Endodermal cell (in vitro differentiated cells): ENCODE data around the gene TRPV2. TPM values are rescaled to one million over a fixed set of nuclear protein-coding genes. Genes with fewer than 3 reads are reported as not detected.

Experiments used
- DNase-seq: peaks from one replicate; pipeline ENCODE4 v3.0.0-alpha.2; 2017
- H3K27ac ChIP-seq: 2 replicates; pipeline ENCODE4 v1.5.1; 2013; ENCODE audit warnings: mild to moderate bottlenecking, low read depth, low read length, moderate library complexity
- H3K27me3 ChIP-seq: 2 replicates; pipeline ENCODE4 v1.6.1; 2013; ENCODE audit warnings: mild to moderate bottlenecking, low read length, moderate library complexity; ENCODE audit not compliant: insufficient read depth, control insufficient read depth, poor library complexity, severe bottlenecking
- H3K36me3 ChIP-seq: 2 replicates; pipeline ENCODE4 v1.7.0; 2013; ENCODE audit warnings: mild to moderate bottlenecking, low read length, moderate library complexity; ENCODE audit not compliant: control insufficient read depth, insufficient read depth
- H3K4me1 ChIP-seq: one replicate; pipeline ENCODE4 v1.7.0; 2013; ENCODE audit warnings: low read length; ENCODE audit not compliant: control insufficient read depth, insufficient read depth
- H3K4me3 ChIP-seq: 2 replicates; pipeline ENCODE4 v1.5.1; 2013; ENCODE audit warnings: mild to moderate bottlenecking, low read length, moderate library complexity
- H3K9ac ChIP-seq: 2 replicates; pipeline ENCODE4 v1.6.1; 2013; ENCODE audit warnings: mild to moderate bottlenecking, low read length, moderate library complexity; ENCODE audit not compliant: poor library complexity, severe bottlenecking; ENCODE audit errors: extremely low read depth
- H3K9me3 ChIP-seq: 2 replicates; pipeline ENCODE4 v1.6.1; 2013; ENCODE audit warnings: mild to moderate bottlenecking, low read length, moderate library complexity; ENCODE audit not compliant: control insufficient read depth
- H3K27ac Mint-ChIP-seq: 2 replicates; pipeline ENCODE4 v1.8.0; 2020; ENCODE audit warnings: mixed read lengths
- H3K27me3 Mint-ChIP-seq: 2 replicates; pipeline ENCODE4 v1.8.0; 2021; ENCODE audit warnings: mild to moderate bottlenecking, mixed read lengths; ENCODE audit not compliant: insufficient read depth
- H3K36me3 Mint-ChIP-seq: 2 replicates; pipeline ENCODE4 v1.8.0; 2020; ENCODE audit warnings: low read depth, mixed read lengths
- H3K4me1 Mint-ChIP-seq: 2 replicates; pipeline ENCODE4 v1.8.0; 2020; ENCODE audit warnings: mixed read lengths
- H3K4me3 Mint-ChIP-seq: 2 replicates; pipeline ENCODE4 v1.8.0; 2020; ENCODE audit warnings: mild to moderate bottlenecking, moderate library complexity, mixed read lengths
- H3K9me3 Mint-ChIP-seq: 2 replicates; pipeline ENCODE4 v1.8.0; 2020; ENCODE audit warnings: mild to moderate bottlenecking, mixed read lengths
- WGBS, 2 experiments: methylation state at CpG; one replicate each; pipeline versions ENCODE4 v1.1.5 to v1.1.7; 2013; ENCODE audit warnings: missing lambda C conversion rate in 2 of 2, mixed read lengths in 1 of 2; ENCODE audit not compliant: insufficient coverage in 1 of 2, insufficient read length in 1 of 2; 5-methylcytosine and 5-hydroxymethylcytosine counted together
- total RNA-seq, 2 donors: library from RNA; stranded (reverse); fragmentation: NEBNext Ultra II Directional in 1 of 2; extraction: Animal tissue kit (Norgen Biotek cat#: 25700) in 1 of 2; gene quantifications; 2 replicates in 1 of 2; 3 replicates in 1 of 2; pipeline ENCODE4 v1.2.1, GENCODE V29; 2021
- TF ChIP-seq, protein P1 (sequence below): fragments of 200-600 bp; sonication (generic); conservative IDR thresholded peaks from 2 replicates; pipeline ENCODE4 v1.5.0; 2021; ENCODE audit warnings: antibody characterized with exemption, mild to moderate bottlenecking

TRPV2 gene
- total RNA-seq, 2 donors from 2014 or later: 0.51 to 1.1 TPM

DNA sequence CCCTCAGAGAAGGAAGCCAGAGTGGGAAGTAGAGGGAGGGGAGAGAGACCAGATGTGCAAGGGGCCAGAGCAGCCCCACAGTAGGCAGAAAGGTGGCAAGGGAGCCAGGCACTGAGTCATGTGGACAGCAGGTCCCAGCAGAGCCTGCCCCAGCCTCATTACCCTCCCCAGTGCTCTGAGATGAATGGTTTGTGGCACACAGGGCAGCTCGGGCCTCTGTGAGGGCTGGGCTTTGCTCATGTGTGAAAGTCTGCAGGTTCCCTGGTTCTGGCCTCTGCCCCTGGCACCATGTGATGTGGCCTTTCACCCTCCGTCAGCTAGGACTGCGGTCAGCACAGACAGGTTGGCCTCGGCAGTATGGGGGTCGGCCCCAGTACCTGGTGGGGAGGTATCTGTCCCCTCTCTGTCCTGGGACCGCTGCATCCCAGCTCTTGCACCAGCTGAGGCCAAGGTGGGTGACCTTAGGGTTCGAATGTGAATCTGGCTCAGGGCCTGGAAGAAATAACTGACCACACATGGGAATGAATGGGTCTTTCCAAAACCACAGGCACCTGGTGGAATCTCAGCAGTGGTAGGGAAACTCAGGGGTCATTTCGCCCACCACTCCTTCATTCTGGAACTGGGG, 67.8 kb downstream of the TRPV2 start:
- H3K27ac Mint-ChIP-seq: no peak overlapping the region
- peaks cover 30% of the 10 kb centered on the region for H3K4me1 Mint-ChIP-seq
- WGBS, 2 experiments: 92 to 100% methylated on average over 3 to 8 of the region's 8 CpGs

DNA sequence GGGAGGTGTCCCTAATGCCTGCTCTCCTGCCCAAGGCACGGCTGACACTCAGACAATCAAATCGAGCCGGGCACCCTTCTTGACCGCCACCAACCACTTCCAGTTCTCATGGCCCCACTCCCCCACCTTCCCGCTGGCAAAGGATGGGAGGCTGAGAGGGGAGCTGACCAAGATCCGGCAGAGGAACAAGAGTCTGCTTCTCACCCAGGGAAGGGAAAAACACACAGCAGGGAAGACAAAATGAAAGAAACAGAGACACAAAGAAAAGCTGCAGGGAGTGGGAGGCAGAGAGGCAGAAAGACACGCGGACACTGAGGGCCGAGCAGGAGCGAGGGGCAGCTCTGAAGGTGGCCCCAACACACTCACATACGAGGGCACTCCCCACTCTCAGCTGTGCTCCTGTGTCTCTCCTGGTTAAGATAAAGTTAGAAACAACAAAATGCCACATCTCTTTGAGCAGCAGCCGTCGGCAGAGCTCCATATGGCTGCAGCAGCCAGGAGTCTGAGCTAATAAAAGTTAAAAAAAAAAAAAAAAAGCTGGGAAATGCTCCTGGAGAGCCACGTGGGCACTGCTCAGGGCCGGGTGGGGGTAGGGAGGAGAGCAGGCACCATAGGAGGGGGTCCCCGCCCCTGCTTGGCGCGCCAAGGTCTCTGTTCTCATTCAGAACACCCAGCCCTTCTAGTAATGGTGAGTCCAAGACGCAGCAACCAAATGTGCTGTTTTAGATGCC, 69.2 kb downstream of the TRPV2 start:
- peaks cover 14% of the 10 kb centered on the region for H3K4me1 ChIP-seq

More for the DNA sequence above, 67.8 kb downstream of the TRPV2 start:
- H3K9me3 ChIP-seq: no peaks in the 10 kb centered on the region
- H3K9ac ChIP-seq: no peak overlapping the region
- Mint-ChIP-seq H3K36me3 (no peaks in the 10 kb centered on the region), H3K4me3 (no peak overlapping the region), H3K9me3 (no peaks in the 10 kb centered on the region), H3K27me3 (peaks cover 3% of the 10 kb centered on the region)
- DNase-seq: peak; percentile 43
- no peak overlapping the region for H3K4me3 ChIP-seq
- H3K36me3 ChIP-seq: no peaks in the 10 kb centered on the region
- peaks cover 11% of the 10 kb centered on the region for H3K4me1 ChIP-seq
- no peaks in the 10 kb centered on the region for H3K27me3 ChIP-seq
- TF ChIP-seq, protein P1, sequence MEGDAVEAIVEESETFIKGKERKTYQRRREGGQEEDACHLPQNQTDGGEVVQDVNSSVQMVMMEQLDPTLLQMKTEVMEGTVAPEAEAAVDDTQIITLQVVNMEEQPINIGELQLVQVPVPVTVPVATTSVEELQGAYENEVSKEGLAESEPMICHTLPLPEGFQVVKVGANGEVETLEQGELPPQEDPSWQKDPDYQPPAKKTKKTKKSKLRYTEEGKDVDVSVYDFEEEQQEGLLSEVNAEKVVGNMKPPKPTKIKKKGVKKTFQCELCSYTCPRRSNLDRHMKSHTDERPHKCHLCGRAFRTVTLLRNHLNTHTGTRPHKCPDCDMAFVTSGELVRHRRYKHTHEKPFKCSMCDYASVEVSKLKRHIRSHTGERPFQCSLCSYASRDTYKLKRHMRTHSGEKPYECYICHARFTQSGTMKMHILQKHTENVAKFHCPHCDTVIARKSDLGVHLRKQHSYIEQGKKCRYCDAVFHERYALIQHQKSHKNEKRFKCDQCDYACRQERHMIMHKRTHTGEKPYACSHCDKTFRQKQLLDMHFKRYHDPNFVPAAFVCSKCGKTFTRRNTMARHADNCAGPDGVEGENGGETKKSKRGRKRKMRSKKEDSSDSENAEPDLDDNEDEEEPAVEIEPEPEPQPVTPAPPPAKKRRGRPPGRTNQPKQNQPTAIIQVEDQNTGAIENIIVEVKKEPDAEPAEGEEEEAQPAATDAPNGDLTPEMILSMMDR: no peak
- H3K27ac ChIP-seq: no peak overlapping the region

More for the DNA sequence above, 69.2 kb downstream of the TRPV2 start:
- no peaks in the 10 kb centered on the region for H3K36me3 Mint-ChIP-seq
- H3K9me3 Mint-ChIP-seq: no peaks in the 10 kb centered on the region
- H3K4me1 Mint-ChIP-seq: peaks cover 38% of the 10 kb centered on the region
- TF ChIP-seq, protein P1: no peak
- DNase-seq: peak; percentile 80
- H3K27me3 Mint-ChIP-seq: peaks cover 12% of the 10 kb centered on the region
- Histone ChIP-seq H3K9ac (no peak overlapping the region), H3K27me3 (no peaks in the 10 kb centered on the region), H3K27ac (peak overlapping the region; percentile 78), H3K4me3 (no peak overlapping the region), H3K9me3 (no peaks in the 10 kb centered on the region), H3K36me3 (no peaks in the 10 kb centered on the region)
- H3K27ac Mint-ChIP-seq: peak overlapping the region; percentile 67
- H3K4me3 Mint-ChIP-seq: peak overlapping the region; percentile 40
- 42 to 51% methylated on average over 6 to 18 of the region's 19 CpGs for WGBS, 2 experiments

Other genes starting within 250 kb of the TRPV2 start
- 100 to 1,000 TPM; 112 to 141 TPM for gene NCOR1, start 200.0 kb upstream of the TRPV2 start, total RNA-seq
- gene PIGL, start 198.4 kb upstream of the TRPV2 start, total RNA-seq: 10 to 100 TPM; 41.1 to 57.0 TPM
- gene CENPV, start 62.1 kb upstream of the TRPV2 start, total RNA-seq: 100 to 1,000 TPM; 109 to 202 TPM
- gene UBB, start 34.5 kb upstream of the TRPV2 start, total RNA-seq: 1,000 to 10,000 TPM; 1,658 to 1,721 TPM
- 1 to 10 TPM; 3.2 to 5.0 TPM for gene LRRC75A, start 76.6 kb downstream of the TRPV2 start, total RNA-seq
- gene ZNF287, start 153.6 kb downstream of the TRPV2 start, total RNA-seq: 10 to 100 TPM in 1 of 2 donors, 1 to 10 TPM in 1; 6.9 to 16.4 TPM
- 1 to 10 TPM; 3.5 to 8.7 TPM for gene ZNF624, start 238.3 kb downstream of the TRPV2 start, total RNA-seq